ENCODE measurements around the gene ERI2. TPM values are rescaled to one million over a fixed set of nuclear protein-coding genes. Genes with fewer than 3 reads are reported as not detected.
"Not testable (repeated sequence)": the region's sequence is repeated elsewhere in the genome, so short reads cannot be mapped to it uniquely, and the experiment has no call there.

The ERI2 gene
- total and polyA plus RNA-seq, 8 donors = 7.9 to 12.1 (median 9.3) TPM

DNA sequence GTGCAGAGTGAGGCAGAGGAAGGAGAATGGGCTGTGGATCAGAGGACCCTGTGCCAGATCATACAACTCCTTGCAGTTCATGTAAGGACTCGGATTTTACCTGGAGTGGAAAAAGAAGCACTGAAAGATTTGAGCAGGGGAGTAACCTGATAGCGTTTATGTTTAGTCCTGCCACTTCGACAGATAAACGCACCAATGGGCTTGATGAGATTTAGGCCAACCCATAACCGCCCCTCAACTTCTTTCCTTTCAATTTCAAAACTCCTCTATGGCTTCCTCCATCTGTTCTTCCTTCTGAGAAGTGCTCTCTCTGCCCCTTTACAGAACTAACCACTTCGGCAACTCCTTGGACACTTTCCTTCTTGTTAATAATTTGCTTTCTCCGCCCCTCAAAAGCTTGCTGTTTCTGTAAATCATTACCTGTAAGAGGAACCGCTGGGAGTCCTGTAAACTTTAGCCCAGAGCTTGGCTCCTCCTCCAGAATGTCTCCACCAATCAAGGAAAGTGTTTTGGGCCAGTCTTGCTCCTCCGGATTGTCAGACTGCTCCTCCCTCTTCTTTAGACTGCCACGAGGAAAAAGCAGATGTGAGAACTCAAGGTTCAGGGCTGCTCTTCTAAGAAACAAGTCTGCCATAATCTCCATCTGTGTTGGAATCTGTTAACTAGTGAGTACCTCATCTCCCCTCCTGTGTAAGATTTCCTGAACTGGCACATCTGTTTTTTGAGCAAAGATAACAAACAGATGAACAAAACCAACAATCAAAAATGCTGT, 42.6 kb downstream of the ERI2 start, which contains the start of gene ACSM3:
Gene ACSM3, plus strand, starts transcription at position 554 of the 772 bp plus-strand sequence. CDS start 6,021 bp downstream, outside the sequence.
- H3K9me3 ChIP-seq = no peaks in the 10 kb centered on the region
- FAIRE-seq (peak; percentile 97), ATAC-seq (peak; percentile 96 to 99 (median 97)), DNase-seq (peak in 4 of 6 donors; percentile 59 to 89 (median 88))
- intact Hi-C loops (cut with DNase I) = no loop called here
- WGBS, 2 donors = 2 to 5% methylated on average over 10 of the region's 10 CpGs
- H3K27ac ChIP-seq = peak within 1 kb of the TSS; percentile 59 to 84 (median 74)
- no peaks in the 10 kb centered on the region for H3K36me3 ChIP-seq
- H3K4me1 ChIP-seq = peaks cover 0 to 11% (median 7%) of the 10 kb centered on the region in 3 donors
- H3K27me3 ChIP-seq = no peaks in the 10 kb centered on the region
- H3K4me3 ChIP-seq = peak within 1 kb of the TSS; percentile 7 to 48 (median 20)
- TF ChIP-seq, protein P1, sequence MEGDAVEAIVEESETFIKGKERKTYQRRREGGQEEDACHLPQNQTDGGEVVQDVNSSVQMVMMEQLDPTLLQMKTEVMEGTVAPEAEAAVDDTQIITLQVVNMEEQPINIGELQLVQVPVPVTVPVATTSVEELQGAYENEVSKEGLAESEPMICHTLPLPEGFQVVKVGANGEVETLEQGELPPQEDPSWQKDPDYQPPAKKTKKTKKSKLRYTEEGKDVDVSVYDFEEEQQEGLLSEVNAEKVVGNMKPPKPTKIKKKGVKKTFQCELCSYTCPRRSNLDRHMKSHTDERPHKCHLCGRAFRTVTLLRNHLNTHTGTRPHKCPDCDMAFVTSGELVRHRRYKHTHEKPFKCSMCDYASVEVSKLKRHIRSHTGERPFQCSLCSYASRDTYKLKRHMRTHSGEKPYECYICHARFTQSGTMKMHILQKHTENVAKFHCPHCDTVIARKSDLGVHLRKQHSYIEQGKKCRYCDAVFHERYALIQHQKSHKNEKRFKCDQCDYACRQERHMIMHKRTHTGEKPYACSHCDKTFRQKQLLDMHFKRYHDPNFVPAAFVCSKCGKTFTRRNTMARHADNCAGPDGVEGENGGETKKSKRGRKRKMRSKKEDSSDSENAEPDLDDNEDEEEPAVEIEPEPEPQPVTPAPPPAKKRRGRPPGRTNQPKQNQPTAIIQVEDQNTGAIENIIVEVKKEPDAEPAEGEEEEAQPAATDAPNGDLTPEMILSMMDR (IDR thresholded peaks at IDR 0.05) = no peak

DNA sequence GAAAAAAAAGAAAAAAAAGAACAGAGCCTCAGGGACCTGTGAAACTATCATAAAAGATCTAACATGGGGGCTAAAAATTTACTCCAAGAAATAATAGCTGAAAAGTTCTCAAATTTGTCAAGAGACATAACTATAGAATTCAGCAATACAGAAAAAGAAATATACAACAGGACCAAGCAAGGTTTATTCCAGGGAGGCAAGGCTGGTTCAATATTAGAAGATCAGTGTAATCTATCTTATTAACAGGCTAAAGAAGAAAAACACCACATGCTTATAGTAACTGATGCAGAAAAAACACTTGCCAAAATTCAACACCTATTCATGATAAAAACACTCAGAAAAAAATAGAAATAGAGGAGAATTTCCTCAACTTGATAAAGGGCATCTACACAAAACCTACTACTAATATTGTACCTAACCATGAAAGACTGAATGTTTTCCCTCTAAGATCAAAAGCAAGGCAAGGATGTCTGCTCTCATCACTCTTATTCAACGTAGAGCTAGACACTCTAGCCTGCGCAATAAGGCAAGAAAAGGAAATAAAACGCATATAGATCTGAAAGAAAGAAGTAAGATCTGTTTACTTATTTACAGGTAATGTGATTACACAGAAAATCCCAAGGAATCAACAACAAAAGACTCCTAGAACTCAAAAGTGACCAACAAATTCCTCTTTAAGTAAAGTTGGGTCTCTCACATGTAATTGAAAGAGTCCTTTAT, 43.7 kb downstream of the ERI2 start:
- peak overlapping the region; percentile 59 to 84 (median 74) for H3K27ac ChIP-seq
- TF ChIP-seq, protein P1 (IDR thresholded peaks at IDR 0.05) = no peak
- intact Hi-C loops (cut with DNase I) = no loop called here
- peaks cover 0 to 11% (median 7%) of the 10 kb centered on the region in 3 donors for H3K4me1 ChIP-seq
- DNase-seq (no peak), FAIRE-seq (no peak), ATAC-seq (no peak)
- H3K36me3 ChIP-seq = no peaks in the 10 kb centered on the region
- WGBS, 2 donors = 86 to 89% methylated on average over 3 of the region's 3 CpGs
- no peaks in the 10 kb centered on the region for H3K27me3 ChIP-seq
- H3K4me3 ChIP-seq = peak overlapping the region in 1 of 4 donors; percentile 48
- no peaks in the 10 kb centered on the region for H3K9me3 ChIP-seq

DNA sequence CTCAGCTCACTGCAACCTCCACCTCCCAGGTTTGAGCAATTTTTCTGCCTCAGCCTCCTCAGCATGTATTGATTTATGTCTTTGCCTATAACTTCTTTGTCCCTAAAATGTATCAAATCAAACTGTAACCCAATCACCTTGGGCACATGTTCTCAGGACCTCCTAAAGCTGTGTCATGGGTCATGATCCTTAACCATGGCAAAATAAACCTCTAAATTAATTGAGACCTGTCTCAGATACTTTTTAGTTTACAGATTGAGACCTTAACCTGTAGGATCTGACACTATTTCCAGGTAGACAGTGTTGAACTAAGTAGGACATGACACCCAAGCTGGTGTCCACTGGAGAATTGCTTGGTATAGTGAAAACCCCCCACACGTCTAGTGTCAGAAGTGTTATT, 45.1 kb downstream of the ERI2 start:
- intact Hi-C loops (cut with DNase I) = no loop called here
- DNase-seq (no peak), ATAC-seq (no peak), FAIRE-seq (no peak)
- Histone ChIP-seq H3K27me3 (no peaks in the 10 kb centered on the region), H3K4me3 (no peak overlapping the region), H3K36me3 (no peaks in the 10 kb centered on the region), H3K4me1 (peaks cover 0 to 11% (median 7%) of the 10 kb centered on the region in 3 donors), H3K27ac (no peak overlapping the region), H3K9me3 (no peaks in the 10 kb centered on the region)
- TF ChIP-seq, protein P1 (IDR thresholded peaks at IDR 0.05) = no peak
- WGBS, 2 donors = 79 to 84% methylated on average over 1 of the region's 1 CpG

DNA sequence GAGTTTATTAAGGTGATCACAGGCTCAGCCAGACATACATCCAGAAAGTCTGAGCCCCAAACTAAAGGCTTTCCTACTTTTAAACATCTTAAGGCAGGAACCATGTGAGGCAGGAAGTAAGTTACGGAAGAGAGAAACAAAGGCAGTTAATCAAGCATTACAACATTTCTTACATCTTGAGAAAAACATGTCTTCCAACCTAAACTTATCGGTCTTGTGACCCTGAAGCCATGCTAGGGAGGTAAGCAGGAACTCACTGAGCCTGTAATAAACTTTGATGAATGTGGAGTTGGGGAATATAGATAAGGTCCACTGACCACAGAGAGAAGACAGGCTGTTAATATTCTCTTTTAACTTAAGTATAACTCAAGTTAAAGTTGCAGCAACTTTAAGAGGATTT, 45.9 kb downstream of the ERI2 start:
- Histone ChIP-seq H3K9me3 (no peaks in the 10 kb centered on the region), H3K27ac (no peak overlapping the region), H3K4me1 (peaks cover 0 to 11% (median 7%) of the 10 kb centered on the region in 3 donors), H3K36me3 (no peaks in the 10 kb centered on the region), H3K4me3 (no peak overlapping the region), H3K27me3 (no peaks in the 10 kb centered on the region)
- FAIRE-seq (no peak), DNase-seq (no peak), ATAC-seq (no peak)
- intact Hi-C loops (cut with DNase I) = no loop called here
- TF ChIP-seq, protein P1 (IDR thresholded peaks at IDR 0.05) = no peak
- WGBS, 2 donors = 94% methylated on average over 2 of the region's 2 CpGs

DNA sequence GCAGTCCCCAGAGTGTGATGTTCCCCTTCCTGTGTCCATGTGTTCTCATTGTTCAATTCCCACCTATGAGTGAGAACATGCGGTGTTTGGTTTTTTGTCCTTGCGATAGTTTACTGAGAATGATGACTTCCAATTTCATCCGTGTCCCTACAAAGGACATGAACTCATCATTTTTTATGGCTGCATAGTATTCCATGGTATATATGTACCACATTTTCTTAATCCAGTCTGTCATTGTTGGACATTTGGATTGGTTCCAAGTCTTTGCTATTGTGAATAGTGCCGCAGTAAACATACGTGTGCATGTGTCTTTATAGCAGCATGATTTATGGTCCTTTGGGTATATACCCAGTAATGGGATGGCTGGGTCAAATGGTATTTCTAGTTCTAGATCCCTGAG, 50.5 kb downstream of the ERI2 start:
- ATAC-seq; H3K27me3 ChIP-seq; H3K36me3 ChIP-seq; H3K4me1 ChIP-seq; H3K27ac ChIP-seq; FAIRE-seq; DNase-seq; H3K9me3 ChIP-seq; H3K4me3 ChIP-seq; intact Hi-C loops (cut with DNase I): not testable (repeated sequence)
- 86 to 100% methylated on average over 2 to 3 of the region's 5 CpGs for WGBS, 2 donors
